Lower lobe of right lung (tissue), 2 donors: ENCODE results near the gene FGF19. TPM values are rescaled to one million over a fixed set of nuclear protein-coding genes. Genes with fewer than 3 reads are reported as not detected.

Experiments
- ATAC-seq, 2 donors: fragments of 200-7000 bp; cut with Tn5 transposase; one replicate each; pipeline ENCODE4 v1.9.1; 2020 to 2022; ENCODE audit warnings: mild to moderate bottlenecking in 2 of 2, moderate library complexity in 2 of 2
- DNase-seq: peaks from one replicate; pipeline ENCODE4 v3.0.0-alpha.2; 2020
- H3K27ac ChIP-seq: fragments of 200-600 bp; one replicate; pipeline ENCODE4 v1.8.0; 2022
- H3K27me3 ChIP-seq: fragments of 200-600 bp; one replicate; pipeline ENCODE4 v1.8.0; 2022; ENCODE audit warnings: low read depth
- H3K36me3 ChIP-seq: fragments of 200-600 bp; one replicate; pipeline ENCODE4 v1.8.0; 2022; ENCODE audit warnings: mild to moderate bottlenecking
- H3K4me1 ChIP-seq: fragments of 200-600 bp; one replicate; pipeline ENCODE4 v1.8.0; 2022
- H3K4me3 ChIP-seq: fragments of 200-600 bp; one replicate; pipeline ENCODE4 v1.8.0; 2022; ENCODE audit warnings: mild to moderate bottlenecking
- H3K9me3 ChIP-seq: fragments of 200-600 bp; one replicate; pipeline ENCODE4 v1.8.0; 2022
- intact Hi-C: fragments of 100-400 bp; cut with DNase I; formaldehyde crosslinking; loops from one replicate; pipeline ENCODE4 v1.11.0; 2022
- total RNA-seq: library from RNA; stranded (reverse); fragmentation: NEBNext Ultra II Directional; extraction: Animal tissue kit (Norgen Biotek cat#: 25700); gene quantifications from one replicate; pipeline ENCODE4 v1.2.1, GENCODE V29; 2021
- TF ChIP-seq, protein P1 (sequence below): fragments of 200-600 bp; IDR thresholded peaks from one replicate; pipeline ENCODE4 v1.8.0; 2022; ENCODE audit warnings: antibody characterized with exemption, mild to moderate bottlenecking
- donor health status: DM: no; HTN: yes; CAD: no; lungs with severe emphysema.

FGF19 gene
- total RNA-seq, 1 donor from 2014 or later = not detected

DNA sequence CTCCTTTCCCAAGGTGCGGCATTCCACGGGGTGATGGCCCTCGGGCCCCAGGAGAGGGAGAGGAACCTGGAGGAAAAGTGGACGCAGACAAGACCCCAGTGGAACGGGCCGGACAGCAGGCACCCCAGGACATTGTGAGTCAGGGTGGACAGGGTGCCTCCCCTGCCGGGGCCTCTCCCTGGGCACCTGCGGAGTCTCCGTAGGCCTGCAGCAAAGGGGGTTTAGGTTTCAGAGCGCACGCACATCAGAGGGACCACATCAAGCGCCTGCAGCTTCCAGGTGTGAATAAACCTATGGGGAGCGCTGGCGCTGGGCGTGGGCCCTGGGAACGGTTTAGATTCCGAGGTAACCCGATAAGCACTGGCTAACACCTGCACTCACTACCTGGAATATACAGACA, 22.7 kb upstream of the FGF19 start:
- Histone ChIP-seq H3K36me3 (no peaks in the 10 kb centered on the region), H3K27me3 (peaks cover 44% of the 10 kb centered on the region), H3K4me1 (no peaks in the 10 kb centered on the region), H3K27ac (no peak overlapping the region), H3K4me3 (no peak overlapping the region), H3K9me3 (no peaks in the 10 kb centered on the region)
- intact Hi-C loops = no loop called here
- DNase-seq (no peak), ATAC-seq (no peak)
- TF ChIP-seq, protein P1, sequence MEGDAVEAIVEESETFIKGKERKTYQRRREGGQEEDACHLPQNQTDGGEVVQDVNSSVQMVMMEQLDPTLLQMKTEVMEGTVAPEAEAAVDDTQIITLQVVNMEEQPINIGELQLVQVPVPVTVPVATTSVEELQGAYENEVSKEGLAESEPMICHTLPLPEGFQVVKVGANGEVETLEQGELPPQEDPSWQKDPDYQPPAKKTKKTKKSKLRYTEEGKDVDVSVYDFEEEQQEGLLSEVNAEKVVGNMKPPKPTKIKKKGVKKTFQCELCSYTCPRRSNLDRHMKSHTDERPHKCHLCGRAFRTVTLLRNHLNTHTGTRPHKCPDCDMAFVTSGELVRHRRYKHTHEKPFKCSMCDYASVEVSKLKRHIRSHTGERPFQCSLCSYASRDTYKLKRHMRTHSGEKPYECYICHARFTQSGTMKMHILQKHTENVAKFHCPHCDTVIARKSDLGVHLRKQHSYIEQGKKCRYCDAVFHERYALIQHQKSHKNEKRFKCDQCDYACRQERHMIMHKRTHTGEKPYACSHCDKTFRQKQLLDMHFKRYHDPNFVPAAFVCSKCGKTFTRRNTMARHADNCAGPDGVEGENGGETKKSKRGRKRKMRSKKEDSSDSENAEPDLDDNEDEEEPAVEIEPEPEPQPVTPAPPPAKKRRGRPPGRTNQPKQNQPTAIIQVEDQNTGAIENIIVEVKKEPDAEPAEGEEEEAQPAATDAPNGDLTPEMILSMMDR = no peak

DNA sequence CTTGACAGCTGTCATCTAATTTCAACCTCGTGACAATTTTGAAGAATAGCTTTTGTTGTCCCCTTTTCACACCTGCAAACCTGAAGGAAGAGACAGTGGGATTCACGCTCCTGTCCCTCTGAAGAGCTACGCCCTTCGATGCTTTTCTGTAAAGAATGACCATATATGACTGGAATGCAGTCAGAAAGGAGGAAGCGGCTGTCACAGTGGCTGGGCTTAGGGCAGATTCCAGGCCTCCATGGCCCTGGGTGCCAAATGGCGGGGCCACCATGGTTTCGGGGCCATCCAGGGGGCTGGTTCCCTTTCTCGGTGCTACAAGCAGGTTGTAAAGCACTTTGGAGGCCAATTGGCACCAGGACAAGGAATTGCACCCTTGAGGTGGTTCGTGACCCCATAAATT, 22.2 kb upstream of the FGF19 start:
- H3K27ac ChIP-seq = no peak overlapping the region
- no peak for ATAC-seq
- H3K27me3 ChIP-seq = peaks cover 44% of the 10 kb centered on the region
- no peaks in the 10 kb centered on the region for H3K9me3 ChIP-seq
- DNase-seq = no peak
- intact Hi-C loops = no loop called here
- H3K4me1 ChIP-seq = no peaks in the 10 kb centered on the region
- H3K36me3 ChIP-seq = no peaks in the 10 kb centered on the region
- TF ChIP-seq, protein P1 = no peak
- H3K4me3 ChIP-seq = no peak overlapping the region

DNA sequence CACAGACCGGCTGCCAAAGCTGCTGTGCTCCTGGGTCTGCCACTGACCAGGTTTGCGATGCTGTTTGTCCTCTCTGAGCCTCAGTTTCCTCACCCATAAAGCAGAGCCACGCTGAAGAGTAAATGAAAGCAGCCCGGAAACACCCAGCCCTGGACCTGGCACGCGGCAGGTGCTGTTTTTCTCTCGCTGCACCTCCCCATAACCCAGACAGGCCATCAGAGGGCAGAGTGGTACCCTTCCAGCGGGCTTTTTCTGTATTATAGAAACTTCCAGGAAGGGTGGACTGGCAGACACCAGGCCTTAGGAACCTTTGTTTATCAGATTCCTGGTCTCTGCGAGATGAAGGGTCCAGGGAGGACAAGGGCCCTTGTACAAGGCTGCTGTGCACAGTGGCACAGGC, 17.9 kb upstream of the FGF19 start:
- ATAC-seq (no peak), DNase-seq (no peak)
- H3K36me3 ChIP-seq = no peaks in the 10 kb centered on the region
- no peak overlapping the region for H3K4me3 ChIP-seq
- no peaks in the 10 kb centered on the region for H3K4me1 ChIP-seq
- H3K27ac ChIP-seq = no peak overlapping the region
- peaks cover 70% of the 10 kb centered on the region for H3K27me3 ChIP-seq
- TF ChIP-seq, protein P1 = no peak
- H3K9me3 ChIP-seq = no peaks in the 10 kb centered on the region
- intact Hi-C loops = no loop called here

DNA sequence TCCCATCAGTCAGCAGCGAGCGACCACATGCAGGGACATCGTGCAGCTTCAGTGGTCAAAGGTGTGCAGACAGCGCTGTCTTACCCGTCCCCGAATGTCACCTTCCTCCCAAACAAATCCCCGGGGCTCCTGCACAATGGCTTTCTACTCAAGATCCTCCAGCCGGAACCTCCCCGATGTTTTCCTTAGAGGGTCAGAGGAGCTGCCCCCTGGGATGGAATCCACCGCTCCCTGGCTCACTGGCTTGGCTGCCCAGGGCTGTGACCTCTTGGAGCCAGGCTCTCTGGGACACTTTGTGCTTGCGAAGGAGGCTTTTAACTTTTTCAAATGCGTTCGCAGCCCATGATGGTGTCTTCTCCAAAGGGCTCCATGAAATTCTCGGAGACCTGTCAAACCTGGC, 17.3 kb upstream of the FGF19 start:
- no peaks in the 10 kb centered on the region for H3K4me1 ChIP-seq
- H3K27me3 ChIP-seq = peaks cover 64% of the 10 kb centered on the region
- H3K36me3 ChIP-seq = no peaks in the 10 kb centered on the region
- TF ChIP-seq, protein P1 = no peak
- ATAC-seq (no peak), DNase-seq (no peak)
- H3K27ac ChIP-seq = no peak overlapping the region
- no peak overlapping the region for H3K4me3 ChIP-seq
- no peaks in the 10 kb centered on the region for H3K9me3 ChIP-seq
- intact Hi-C loops = no loop called here

DNA sequence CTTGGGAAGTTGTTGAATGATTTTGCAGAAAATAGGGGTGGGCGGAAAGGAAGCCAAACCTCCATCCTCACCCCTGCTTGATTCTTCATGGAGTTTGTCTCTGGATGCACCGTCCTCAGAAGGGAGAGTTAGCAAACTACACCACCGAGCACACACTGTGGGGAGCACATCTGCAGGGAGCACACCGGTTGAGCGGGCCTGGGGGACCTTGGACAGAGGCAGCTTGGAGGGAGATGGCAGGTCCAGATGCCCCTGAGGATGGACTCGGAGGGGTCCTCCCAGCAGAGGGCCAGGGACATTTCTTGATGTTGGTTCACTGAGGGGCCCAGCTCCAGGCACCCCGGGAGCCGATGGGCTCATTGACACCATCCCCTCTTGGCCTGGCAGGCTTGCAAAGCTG, 15.1 kb upstream of the FGF19 start:
- Histone ChIP-seq H3K27ac (no peak overlapping the region), H3K9me3 (no peaks in the 10 kb centered on the region), H3K4me3 (no peak overlapping the region), H3K4me1 (no peaks in the 10 kb centered on the region), H3K36me3 (no peaks in the 10 kb centered on the region), H3K27me3 (peaks cover 57% of the 10 kb centered on the region)
- TF ChIP-seq, protein P1 = no peak
- DNase-seq = no peak
- intact Hi-C loops = no loop called here
- no peak for ATAC-seq

DNA sequence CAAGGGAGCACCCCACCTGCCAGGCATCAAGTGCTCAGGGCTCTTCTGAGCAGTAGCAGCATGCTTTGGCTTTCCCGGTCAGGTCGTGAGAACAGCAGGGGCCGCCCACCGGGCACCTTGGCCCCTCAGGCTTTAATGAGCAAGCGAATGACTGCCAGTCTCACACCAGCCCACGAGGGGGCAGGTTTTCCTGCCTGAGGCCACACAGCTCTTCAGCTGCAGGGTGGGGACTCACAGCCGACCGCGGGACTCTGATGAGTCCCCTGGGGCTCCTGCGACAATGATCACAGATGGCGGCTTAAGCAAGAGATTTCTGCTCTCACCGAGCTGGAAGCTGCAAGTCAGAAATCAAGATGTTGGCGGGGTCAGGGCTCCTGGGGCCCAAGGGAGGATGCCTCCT, 14.3 kb upstream of the FGF19 start:
- DNase-seq (no peak), ATAC-seq (no peak)
- H3K9me3 ChIP-seq = no peaks in the 10 kb centered on the region
- no peaks in the 10 kb centered on the region for H3K4me1 ChIP-seq
- H3K4me3 ChIP-seq = no peak overlapping the region
- intact Hi-C loops = no loop called here
- TF ChIP-seq, protein P1 = no peak
- peaks cover 56% of the 10 kb centered on the region for H3K27me3 ChIP-seq
- no peaks in the 10 kb centered on the region for H3K36me3 ChIP-seq
- no peak overlapping the region for H3K27ac ChIP-seq
